Osteoblast (primary cell): ENCODE data around the gene NPAS3. TPM values are rescaled to one million over a fixed set of nuclear protein-coding genes. Genes with fewer than 3 reads are reported as not detected.

Source experiments
- DNase-seq: peaks from one replicate; pipeline ENCODE4 v3.0.0; 2011; ENCODE audit warnings: low spot score, mixed read lengths; ENCODE audit not compliant: insufficient read length; ENCODE audit errors: missing footprints
- H2AFZ ChIP-seq: 2 replicates; pipeline ENCODE4 v1.6.0; 2011; ENCODE audit warnings: mild to moderate bottlenecking, low read length
- H3K27ac ChIP-seq: 2 replicates; pipeline ENCODE4 v1.5.1; 2011; ENCODE audit warnings: mild to moderate bottlenecking, low read depth, low read length, moderate library complexity
- H3K27me3 ChIP-seq: 2 replicates; pipeline ENCODE4 v1.6.0; 2012; ENCODE audit warnings: mild to moderate bottlenecking, control low read depth, inconsistent platforms, low read length, moderate library complexity; ENCODE audit not compliant: insufficient read depth
- H3K36me3 ChIP-seq: 2 replicates; pipeline ENCODE4 v1.5.1; 2011; ENCODE audit warnings: mild to moderate bottlenecking, low read length, control low read depth, moderate library complexity; ENCODE audit not compliant: insufficient read depth
- H3K4me1 ChIP-seq: 2 replicates; pipeline ENCODE4 v1.5.1; 2011; ENCODE audit warnings: mild to moderate bottlenecking, low read length, control low read depth, moderate library complexity; ENCODE audit not compliant: insufficient read depth
- H3K4me2 ChIP-seq: 2 replicates; pipeline ENCODE4 v1.6.0; 2011; ENCODE audit warnings: mild to moderate bottlenecking, low read length; ENCODE audit not compliant: insufficient read depth
- H3K4me3 ChIP-seq: fragments of 200-600 bp; sonication (generic); 3 replicates; pipeline ENCODE4 v1.5.1; 2012; ENCODE audit warnings: mild to moderate bottlenecking, low read length, inconsistent platforms; ENCODE audit not compliant: insufficient read depth
- H3K79me2 ChIP-seq: 2 replicates; pipeline ENCODE4 v1.6.0; 2012; ENCODE audit warnings: mild to moderate bottlenecking, low read length, control low read depth, inconsistent platforms; ENCODE audit not compliant: insufficient read depth
- H3K9me3 ChIP-seq: 2 replicates; pipeline ENCODE4 v1.5.1; 2011; ENCODE audit warnings: low read depth, low read length, control low read depth
- H4K20me1 ChIP-seq: 2 replicates; pipeline ENCODE4 v1.6.0; 2012; ENCODE audit warnings: mild to moderate bottlenecking, low read length, control low read depth; ENCODE audit not compliant: insufficient read depth
- total RNA-seq: library from RNA; depleted of rRNA; stranded (reverse); fragments of >200 nt; gene quantifications from 2 replicates; pipeline ENCODE4 v1.2.3, GENCODE V29; 2012
- TF ChIP-seq, protein P1 (sequence below): IDR thresholded peaks from 2 replicates; pipeline ENCODE4 v1.5.1; 2011; ENCODE audit warnings: mild to moderate bottlenecking, low read depth, low read length, moderate library complexity; ENCODE audit errors: extremely low read depth

Gene NPAS3
- total RNA-seq, 1 donor, result 0.72 TPM

DNA sequence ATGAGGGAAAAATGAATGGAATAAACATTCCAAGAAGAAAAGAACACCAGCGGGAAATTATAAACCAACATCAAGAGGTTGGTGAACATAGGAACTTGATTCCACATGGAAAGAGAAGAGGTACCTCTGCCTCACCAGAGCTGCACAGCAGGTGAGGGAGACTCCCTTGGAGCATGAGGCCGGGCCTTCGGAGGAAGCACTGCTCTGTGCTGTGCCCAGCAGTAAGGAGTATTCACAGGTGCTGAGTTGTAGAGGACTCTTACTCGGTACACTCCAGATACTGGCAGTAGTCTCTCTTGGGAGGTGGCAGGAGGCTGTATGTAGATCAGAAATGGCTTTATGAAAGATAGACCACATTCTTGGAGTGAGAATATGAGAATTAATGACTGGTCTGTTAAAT lies 76.0 kb downstream of the NPAS3 start:
- Histone ChIP-seq H3K36me3 (no peaks in the 10 kb centered on the region), H3K27ac (no peak overlapping the region), H2AFZ (no peak overlapping the region), H3K79me2 (no peaks in the 10 kb centered on the region), H3K9me3 (no peaks in the 10 kb centered on the region), H3K4me1 (no peaks in the 10 kb centered on the region), H4K20me1 (no peaks in the 10 kb centered on the region), H3K4me3 (no peak overlapping the region), H3K4me2 (no peak overlapping the region), H3K27me3 (no peaks in the 10 kb centered on the region)
- TF ChIP-seq, protein P1, sequence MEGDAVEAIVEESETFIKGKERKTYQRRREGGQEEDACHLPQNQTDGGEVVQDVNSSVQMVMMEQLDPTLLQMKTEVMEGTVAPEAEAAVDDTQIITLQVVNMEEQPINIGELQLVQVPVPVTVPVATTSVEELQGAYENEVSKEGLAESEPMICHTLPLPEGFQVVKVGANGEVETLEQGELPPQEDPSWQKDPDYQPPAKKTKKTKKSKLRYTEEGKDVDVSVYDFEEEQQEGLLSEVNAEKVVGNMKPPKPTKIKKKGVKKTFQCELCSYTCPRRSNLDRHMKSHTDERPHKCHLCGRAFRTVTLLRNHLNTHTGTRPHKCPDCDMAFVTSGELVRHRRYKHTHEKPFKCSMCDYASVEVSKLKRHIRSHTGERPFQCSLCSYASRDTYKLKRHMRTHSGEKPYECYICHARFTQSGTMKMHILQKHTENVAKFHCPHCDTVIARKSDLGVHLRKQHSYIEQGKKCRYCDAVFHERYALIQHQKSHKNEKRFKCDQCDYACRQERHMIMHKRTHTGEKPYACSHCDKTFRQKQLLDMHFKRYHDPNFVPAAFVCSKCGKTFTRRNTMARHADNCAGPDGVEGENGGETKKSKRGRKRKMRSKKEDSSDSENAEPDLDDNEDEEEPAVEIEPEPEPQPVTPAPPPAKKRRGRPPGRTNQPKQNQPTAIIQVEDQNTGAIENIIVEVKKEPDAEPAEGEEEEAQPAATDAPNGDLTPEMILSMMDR, result no peak
- no peak for DNase-seq

DNA sequence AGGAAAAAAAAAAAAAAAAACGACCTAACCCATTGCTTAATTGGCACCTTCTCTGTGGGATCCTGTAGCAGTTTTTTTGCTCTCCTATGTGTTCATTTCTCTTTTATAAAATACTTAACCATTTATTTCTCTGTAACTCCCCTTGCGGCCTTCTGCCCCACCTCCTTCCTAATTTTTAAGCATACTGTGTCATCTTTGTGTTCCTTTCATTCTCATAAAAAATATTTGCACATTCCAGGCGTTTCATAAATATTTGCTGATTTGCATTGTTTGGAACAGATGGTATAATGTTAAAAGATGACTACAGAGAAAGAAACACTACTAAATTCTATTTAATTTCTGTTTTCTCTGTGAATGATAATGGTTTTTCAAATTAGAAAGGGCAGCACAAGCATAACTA lies 77.9 kb downstream of the NPAS3 start:
- Histone ChIP-seq H3K9me3 (no peaks in the 10 kb centered on the region), H3K79me2 (no peaks in the 10 kb centered on the region), H4K20me1 (no peaks in the 10 kb centered on the region), H3K4me3 (no peak overlapping the region), H3K27ac (no peak overlapping the region), H3K36me3 (no peaks in the 10 kb centered on the region), H3K4me1 (no peaks in the 10 kb centered on the region), H3K4me2 (no peak overlapping the region), H3K27me3 (no peaks in the 10 kb centered on the region), H2AFZ (no peak overlapping the region)
- DNase-seq, result no peak
- TF ChIP-seq, protein P1, result no peak

DNA sequence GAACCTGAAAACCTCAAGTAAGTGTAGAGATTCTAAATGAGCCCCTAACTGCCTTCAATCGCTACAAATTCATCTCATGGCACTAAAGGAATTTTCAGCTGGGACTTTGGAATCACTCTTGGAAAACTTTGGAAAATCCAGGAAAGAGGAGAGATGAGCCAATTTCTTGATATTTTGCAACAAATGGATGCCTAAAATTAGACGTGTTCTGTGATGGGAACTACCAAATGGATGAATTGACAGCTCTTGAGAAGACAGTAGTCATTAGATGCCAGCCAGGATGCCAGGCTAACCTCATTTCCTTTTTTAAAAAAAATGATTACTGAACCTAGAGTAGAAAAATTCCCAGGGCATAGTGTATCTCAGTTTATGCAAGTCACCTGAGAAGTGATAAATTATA lies 78.3 kb downstream of the NPAS3 start:
- Histone ChIP-seq H3K4me2 (no peak overlapping the region), H3K36me3 (no peaks in the 10 kb centered on the region), H3K27me3 (no peaks in the 10 kb centered on the region), H3K4me3 (no peak overlapping the region), H3K79me2 (no peaks in the 10 kb centered on the region), H4K20me1 (no peaks in the 10 kb centered on the region), H3K9me3 (no peaks in the 10 kb centered on the region), H2AFZ (no peak overlapping the region), H3K4me1 (no peaks in the 10 kb centered on the region), H3K27ac (no peak overlapping the region)
- TF ChIP-seq, protein P1, result no peak
- no peak for DNase-seq

DNA sequence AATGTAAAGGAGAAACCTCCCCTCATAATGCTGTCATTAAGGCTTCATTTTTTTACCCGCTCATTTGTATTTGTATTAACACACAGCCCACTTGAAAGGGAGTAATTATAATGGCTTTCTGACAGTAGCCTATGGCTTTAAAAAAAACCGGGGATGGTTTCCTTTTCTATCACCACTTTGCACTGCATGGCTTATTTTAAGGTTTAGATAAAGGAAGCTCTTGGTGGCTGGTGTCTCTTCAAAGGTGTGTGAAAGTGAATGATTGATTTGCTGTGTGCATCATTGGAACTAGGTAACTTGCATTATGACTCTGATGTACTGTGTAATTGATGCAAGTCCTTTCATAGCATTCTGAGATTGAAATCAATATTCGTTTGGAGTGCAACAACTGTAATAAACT lies 80.7 kb downstream of the NPAS3 start:
- Histone ChIP-seq H3K36me3 (no peaks in the 10 kb centered on the region), H3K4me3 (no peak overlapping the region), H2AFZ (no peak overlapping the region), H3K9me3 (no peaks in the 10 kb centered on the region), H3K4me1 (no peaks in the 10 kb centered on the region), H4K20me1 (no peaks in the 10 kb centered on the region), H3K4me2 (no peak overlapping the region), H3K79me2 (no peaks in the 10 kb centered on the region), H3K27me3 (no peaks in the 10 kb centered on the region), H3K27ac (no peak overlapping the region)
- no peak for DNase-seq
- TF ChIP-seq, protein P1, result no peak
